ENCODE results near the gene NXF1. TPM values are rescaled to one million over a fixed set of nuclear protein-coding genes. Genes with fewer than 3 reads are reported as not detected.

NXF1 gene
- total RNA-seq, 1 experiment from 2014 or later, result 47.6 TPM

GRCh38 chr11:62747475-62748160 lies 57.6 kb downstream of the NXF1 start:
- intact Hi-C loops (cut with micrococcal nuclease), result no loop called here
- Mint-ChIP-seq H3K4me1 (ENCODE audit: insufficient read depth, unreplicated experiment) (peaks cover 6% of the 10 kb centered on the region), H3K36me3 (ENCODE audit: insufficient read depth, unreplicated experiment) (peaks cover 23% of the 10 kb centered on the region), H3K4me3 (ENCODE audit: unreplicated experiment) (no peak overlapping the region), H3K27ac (ENCODE audit: low read depth, unreplicated experiment) (no peak overlapping the region), H3K9me3 (ENCODE audit: unreplicated experiment) (no peaks in the 10 kb centered on the region), H3K27me3 (ENCODE audit: insufficient read depth, unreplicated experiment) (no peaks in the 10 kb centered on the region)
- POLR2A ChIA-PET, result interaction anchor here (0.6 to 1.8 kb wide), 8 partner anchors 9 to 450 kb away, joined by 3 to 7 read pairs (median 4); partner anchors contain the start of genes HNRNPUL2 and TTC9C
- DNase-seq (ENCODE audit: unreplicated experiment), result no peak
- CTCF ChIA-PET, result interaction anchor here (0.6 to 1.1 kb wide), 2 partner anchors 22 to 116 kb away, joined by 3 to 4 read pairs; no protein-coding TSS in a partner anchor
- no peak for TF ChIP-seq CTCF (IDR thresholded peaks at IDR 0.05; ENCODE audit: unreplicated experiment)
- no TSS peak for BruUV-seq (replicated peaks)

Small RNA genes within 50 kb of the gene (microRNA-seq; reads per million reads assigned to microRNA genes)
- gene MIR6514 (1.6 reads per million, percentile 10 among the genes with 10 or more reads in this experiment), gene MIR6748 (0.40 reads per million)

Other genes starting within 250 kb of the NXF1 start
- gene EEF1G, start 231.5 kb downstream of the NXF1 start, total RNA-seq (2022), result 1,510 and 1,855 TPM in 2 replicates
- gene TUT1, start 213.9 kb downstream of the NXF1 start, total RNA-seq (2022), result 26.0 and 28.3 TPM in 2 replicates
- 139 and 176 TPM in 2 replicates for gene MTA2, start 203.6 kb downstream of the NXF1 start, total RNA-seq (2022)
- gene EML3, start 192.7 kb downstream of the NXF1 start, total RNA-seq (2022), result 33.9 and 43.7 TPM in 2 replicates
- 2.5 and 2.9 TPM in 2 replicates for gene ROM1, start 192.2 kb downstream of the NXF1 start, total RNA-seq (2022)
- gene B3GAT3, start 183.5 kb downstream of the NXF1 start, total RNA-seq (2022), result 40.1 and 42.4 TPM in 2 replicates
- gene GANAB, start 158.8 kb downstream of the NXF1 start, total RNA-seq (2022), result 364 and 374 TPM in 2 replicates
- 17.4 and 19.3 TPM in 2 replicates for gene INTS5, start 152.1 kb downstream of the NXF1 start, total RNA-seq (2022)
- 81.2 and 91.6 TPM in 2 replicates for gene C11orf98, start 140.2 kb downstream of the NXF1 start, total RNA-seq (2022)
- 15.4 and 31.2 TPM in 2 replicates for gene CSKMT, start 140.1 kb downstream of the NXF1 start, total RNA-seq (2022)
- gene UQCC3, start 133.8 kb downstream of the NXF1 start, total RNA-seq (2022), result 11.6 and 13.8 TPM in 2 replicates
- gene LBHD1, start 133.2 kb downstream of the NXF1 start, total RNA-seq (2022), result 8.3 and 8.7 TPM in 2 replicates
- 146 and 153 TPM in 2 replicates for gene UBXN1, start 126.4 kb downstream of the NXF1 start, total RNA-seq (2022)
- 0.42 and 0.81 TPM in 2 replicates for gene LRRN4CL, start 115.9 kb downstream of the NXF1 start, total RNA-seq (2022)
- gene BSCL2, start 98.0 kb downstream of the NXF1 start, total RNA-seq (2022), result 33.1 and 46.6 TPM in 2 replicates
- not detected in 2 replicates for gene GNG3, start 97.8 kb downstream of the NXF1 start, total RNA-seq (2022)
- 36.4 and 36.6 TPM in 2 replicates for gene HNRNPUL2, start 78.0 kb downstream of the NXF1 start, total RNA-seq (2022)
- 27.3 and 31.9 TPM in 2 replicates for gene TTC9C, start 77.0 kb downstream of the NXF1 start, total RNA-seq (2022)
- 7.1 and 11.6 TPM in 2 replicates for gene ZBTB3, start 51.3 kb downstream of the NXF1 start, total RNA-seq (2022)
- 95.0 and 95.1 TPM in 2 replicates for gene POLR2G, start 43.9 kb downstream of the NXF1 start, total RNA-seq (2022)
- 11.6 and 12.0 TPM in 2 replicates for gene TAF6L, start 34.0 kb downstream of the NXF1 start, total RNA-seq (2022)
- gene TMEM179B, start 18.0 kb downstream of the NXF1 start, total RNA-seq (2022), result 45.1 and 47.8 TPM in 2 replicates
- 9.6 and 9.9 TPM in 2 replicates for gene TMEM223, start 13.4 kb downstream of the NXF1 start, total RNA-seq (2022)
- 71.8 and 72.0 TPM in 2 replicates for gene STX5, start 26.6 kb upstream of the NXF1 start, total RNA-seq (2022)
- not detected in 2 replicates for gene TEX54, start 27.4 kb upstream of the NXF1 start, total RNA-seq (2022)
- gene WDR74, start 34.1 kb upstream of the NXF1 start, total RNA-seq (2022), result 91.3 and 115 TPM in 2 replicates
- gene SLC3A2, start 75.5 kb upstream of the NXF1 start, total RNA-seq (2022), result 838 and 896 TPM in 2 replicates
- not detected in 2 replicates for gene CHRM1, start 115.9 kb upstream of the NXF1 start, total RNA-seq (2022)
- gene SLC22A6, start 179.5 kb upstream of the NXF1 start, total RNA-seq (2022), result not detected in 2 replicates
- gene SLC22A8, start 210.4 kb upstream of the NXF1 start, total RNA-seq (2022), result not detected in 2 replicates

Data from MCF 10A (cell line).